ENCODE data around the gene HES7.

HES7 gene

GRCh38 chr17:8141045-8141444 is 17.1 kb upstream of the HES7 start:
- DNase-seq (ENCODE audit: insufficient read length, low spot score) (no peak), FAIRE-seq (no peak)
- TF ChIP-seq CTCF (IDR thresholded peaks at IDR 0.05; ENCODE audit: insufficient read depth, missing control alignments) = no peak

- no peak for TF ChIP-seq CTCF (IDR thresholded peaks at IDR 0.05; ENCODE audit: insufficient read depth, missing control alignments)
- FAIRE-seq = no peak
- DNase-seq (ENCODE audit: insufficient read length, low spot score) = no peak
Measured at GRCh38 chr17:8140065-8141029, 16.4 kb upstream of the HES7 start.

GRCh38 chr17:8138672-8139371 is 14.9 kb upstream of the HES7 start:
- DNase-seq (ENCODE audit: insufficient read length, low spot score) (no peak), FAIRE-seq (no peak)
- peak; percentile 43 for TF ChIP-seq CTCF (IDR thresholded peaks at IDR 0.05; ENCODE audit: insufficient read depth, missing control alignments)

- TF ChIP-seq CTCF (IDR thresholded peaks at IDR 0.05; ENCODE audit: insufficient read depth, missing control alignments) = no peak
- FAIRE-seq (no peak), DNase-seq (ENCODE audit: insufficient read length, low spot score) (no peak)
Measured at GRCh38 chr17:8138374-8138671, 14.4 kb upstream of the HES7 start.

GRCh38 chr17:8137645-8138373 is 13.9 kb upstream of the HES7 start:
- no peak for TF ChIP-seq CTCF (IDR thresholded peaks at IDR 0.05; ENCODE audit: insufficient read depth, missing control alignments)
- no peak for DNase-seq (ENCODE audit: insufficient read length, low spot score)
- no peak for FAIRE-seq

- DNase-seq (ENCODE audit: insufficient read length, low spot score) = no peak
- no peak for TF ChIP-seq CTCF (IDR thresholded peaks at IDR 0.05; ENCODE audit: insufficient read depth, missing control alignments)
- FAIRE-seq = no peak
Measured at GRCh38 chr17:8133941-8134340, 10.0 kb upstream of the HES7 start.

Measured in D721Med (cell line).